Stimulated activated naive CD8-positive, alpha-beta T cell treated with anti-CD3 and anti-CD28 coated beads, Interleukin-15, Interleukin-2, amounts not matched to agents 100 ng/mL and 50 ng/mL, for 24 hours (primary cell): ENCODE data around the gene MYO5A.

Experiments
- H3K27ac Mint-ChIP-seq: one replicate; pipeline ENCODE4 v1.8.0; 2021; ENCODE audit warnings: mild to moderate bottlenecking, mixed read lengths
- H3K27me3 Mint-ChIP-seq: one replicate; pipeline ENCODE4 v1.8.0; 2021; ENCODE audit warnings: mixed read lengths
- H3K36me3 Mint-ChIP-seq: one replicate; pipeline ENCODE4 v1.8.0; 2021; ENCODE audit warnings: low read depth, mixed read lengths
- H3K4me1 Mint-ChIP-seq: one replicate; pipeline ENCODE4 v1.8.0; 2021; ENCODE audit warnings: low read depth, mixed read lengths
- H3K4me3 Mint-ChIP-seq: one replicate; pipeline ENCODE4 v1.8.0; 2021; ENCODE audit warnings: mild to moderate bottlenecking, mixed read lengths
- H3K9me3 Mint-ChIP-seq: one replicate; pipeline ENCODE4 v1.8.0; 2021; ENCODE audit warnings: mixed read lengths

MYO5A gene

GRCh38 chr15:52278636-52279367 is 249.9 kb downstream of the MYO5A start:
- Mint-ChIP-seq H3K27ac (no peak overlapping the region), H3K4me1 (no peaks in the 10 kb centered on the region), H3K9me3 (no peaks in the 10 kb centered on the region), H3K36me3 (no peaks in the 10 kb centered on the region), H3K27me3 (no peaks in the 10 kb centered on the region), H3K4me3 (no peak overlapping the region)

DNA sequence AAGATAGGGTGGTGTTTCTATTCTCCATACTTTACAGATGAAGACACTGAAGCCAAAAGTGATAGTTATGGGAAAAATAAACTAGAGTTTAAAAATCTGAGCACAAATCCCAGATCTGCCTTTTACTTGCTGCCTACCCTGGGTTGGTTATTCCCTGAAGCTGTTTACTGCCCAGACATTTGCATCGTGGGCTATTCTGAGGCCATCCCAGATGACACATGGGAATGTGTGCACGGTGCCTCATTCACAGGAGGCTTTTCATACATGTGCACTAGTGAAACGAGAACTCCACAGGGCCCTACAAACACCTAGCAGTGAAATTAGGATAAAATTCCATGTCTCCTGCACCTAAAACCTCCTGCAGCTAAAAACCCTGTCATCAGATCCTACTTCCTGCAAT is 250.5 kb downstream of the MYO5A start:
- no peaks in the 10 kb centered on the region for H3K27me3 Mint-ChIP-seq

DNA sequence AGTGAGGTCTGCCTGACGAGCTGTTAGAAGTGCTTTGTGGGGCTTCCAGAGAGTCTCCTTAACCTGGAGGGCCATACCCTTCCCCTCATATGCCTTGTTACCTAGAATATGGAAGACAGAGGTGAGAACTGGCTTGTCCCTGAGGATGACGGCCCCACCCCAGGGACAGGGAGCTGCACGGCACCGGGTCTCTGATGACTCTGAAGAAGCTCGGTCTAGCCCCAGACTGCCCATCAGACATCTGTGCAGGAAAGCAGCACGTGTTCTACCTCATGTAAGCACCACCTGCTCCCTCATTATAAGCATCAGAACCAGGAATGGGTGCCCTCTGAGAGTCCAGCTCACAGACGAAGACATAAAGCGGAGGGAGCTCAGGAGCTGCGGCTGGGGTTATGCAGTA is 251.1 kb downstream of the MYO5A start:
- no peaks in the 10 kb centered on the region for H3K36me3 Mint-ChIP-seq
- H3K27me3 Mint-ChIP-seq: no peaks in the 10 kb centered on the region
- no peaks in the 10 kb centered on the region for H3K4me1 Mint-ChIP-seq
- H3K4me3 Mint-ChIP-seq: no peak overlapping the region
- H3K9me3 Mint-ChIP-seq: no peaks in the 10 kb centered on the region
- no peak overlapping the region for H3K27ac Mint-ChIP-seq

More for the DNA sequence above, 250.5 kb downstream of the MYO5A start:
- H3K27ac Mint-ChIP-seq: no peak overlapping the region
- no peaks in the 10 kb centered on the region for H3K4me1 Mint-ChIP-seq
- no peaks in the 10 kb centered on the region for H3K9me3 Mint-ChIP-seq
- no peak overlapping the region for H3K4me3 Mint-ChIP-seq
- no peaks in the 10 kb centered on the region for H3K36me3 Mint-ChIP-seq

DNA sequence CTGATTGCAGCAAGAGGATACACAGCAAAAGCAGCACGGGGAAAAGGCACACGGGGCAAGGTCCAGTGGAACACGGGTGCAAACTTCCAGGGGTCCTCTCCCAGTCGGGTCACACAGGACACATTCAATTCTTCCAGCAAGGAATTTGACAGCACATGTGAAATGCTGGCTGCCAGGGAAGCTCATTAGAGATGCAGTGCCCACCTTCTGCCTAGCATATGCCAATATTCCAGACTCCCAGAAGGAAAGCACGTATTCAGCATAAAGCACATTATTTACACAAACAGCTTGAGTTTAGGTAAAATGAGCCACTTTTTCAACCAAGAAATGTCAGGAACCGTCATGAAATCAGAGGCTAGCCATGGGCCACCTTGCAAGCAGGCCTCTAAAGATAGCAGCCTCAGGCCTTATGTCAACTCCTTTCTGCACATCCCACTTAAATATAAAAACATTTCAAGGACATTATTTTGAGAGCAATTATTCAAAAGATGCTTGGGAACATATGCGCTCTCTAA is 252.4 kb downstream of the MYO5A start:
- no peak overlapping the region for H3K27ac Mint-ChIP-seq
- H3K27me3 Mint-ChIP-seq: no peaks in the 10 kb centered on the region
- no peaks in the 10 kb centered on the region for H3K9me3 Mint-ChIP-seq
- H3K4me1 Mint-ChIP-seq: no peaks in the 10 kb centered on the region
- no peaks in the 10 kb centered on the region for H3K36me3 Mint-ChIP-seq
- H3K4me3 Mint-ChIP-seq: no peak overlapping the region

- no peak overlapping the region for H3K4me3 Mint-ChIP-seq
- H3K36me3 Mint-ChIP-seq: no peaks in the 10 kb centered on the region
- H3K4me1 Mint-ChIP-seq: peaks cover 31% of the 10 kb centered on the region
Observed at GRCh38 chr15:52263563-52264282, 265.0 kb downstream of the MYO5A start.

DNA sequence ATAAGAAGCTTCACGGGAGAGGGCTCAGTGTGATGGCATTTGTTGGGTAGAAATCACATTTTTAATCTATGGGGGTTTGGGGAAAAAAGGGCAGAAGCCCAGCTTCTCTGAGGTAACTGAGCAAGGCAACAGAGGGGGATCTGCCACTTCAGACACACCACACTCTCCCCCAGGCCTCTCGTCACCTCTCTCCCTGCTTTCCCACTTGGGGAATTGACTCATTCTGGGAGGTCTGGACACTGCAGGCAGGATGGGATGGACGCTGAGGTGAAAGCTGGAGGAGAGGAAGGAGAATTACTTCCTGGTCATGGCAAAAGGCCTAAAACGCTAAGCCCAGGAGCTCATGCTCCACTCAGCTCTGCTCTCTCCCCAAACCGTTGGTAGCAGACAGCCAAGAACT is 266.3 kb downstream of the MYO5A start:
- no peaks in the 10 kb centered on the region for H3K27me3 Mint-ChIP-seq
- peaks cover 31% of the 10 kb centered on the region for H3K4me1 Mint-ChIP-seq
- peak overlapping the region; percentile 91 for H3K27ac Mint-ChIP-seq
- H3K4me3 Mint-ChIP-seq: peak overlapping the region; percentile 55
- no peaks in the 10 kb centered on the region for H3K9me3 Mint-ChIP-seq
- H3K36me3 Mint-ChIP-seq: no peaks in the 10 kb centered on the region

More at GRCh38 chr15:52263563-52264282, 265.0 kb downstream of the MYO5A start:
- Mint-ChIP-seq H3K27ac (peak overlapping the region; percentile 91), H3K27me3 (no peaks in the 10 kb centered on the region), H3K9me3 (no peaks in the 10 kb centered on the region)

- no peaks in the 10 kb centered on the region for H3K36me3 Mint-ChIP-seq
- H3K4me1 Mint-ChIP-seq: peaks cover 38% of the 10 kb centered on the region
- peak overlapping the region; percentile 55 for H3K4me3 Mint-ChIP-seq
- no peaks in the 10 kb centered on the region for H3K27me3 Mint-ChIP-seq
- H3K27ac Mint-ChIP-seq: peak overlapping the region; percentile 91
- H3K9me3 Mint-ChIP-seq: no peaks in the 10 kb centered on the region
Observed at GRCh38 chr15:52261498-52262242, 267.0 kb downstream of the MYO5A start.

- no peak overlapping the region for H3K4me3 Mint-ChIP-seq
- no peaks in the 10 kb centered on the region for H3K27me3 Mint-ChIP-seq
- peak overlapping the region; percentile 91 for H3K27ac Mint-ChIP-seq
- H3K4me1 Mint-ChIP-seq: peaks cover 44% of the 10 kb centered on the region
- no peaks in the 10 kb centered on the region for H3K9me3 Mint-ChIP-seq
- H3K36me3 Mint-ChIP-seq: no peaks in the 10 kb centered on the region
Observed at GRCh38 chr15:52261026-52261425, 267.7 kb downstream of the MYO5A start.

DNA sequence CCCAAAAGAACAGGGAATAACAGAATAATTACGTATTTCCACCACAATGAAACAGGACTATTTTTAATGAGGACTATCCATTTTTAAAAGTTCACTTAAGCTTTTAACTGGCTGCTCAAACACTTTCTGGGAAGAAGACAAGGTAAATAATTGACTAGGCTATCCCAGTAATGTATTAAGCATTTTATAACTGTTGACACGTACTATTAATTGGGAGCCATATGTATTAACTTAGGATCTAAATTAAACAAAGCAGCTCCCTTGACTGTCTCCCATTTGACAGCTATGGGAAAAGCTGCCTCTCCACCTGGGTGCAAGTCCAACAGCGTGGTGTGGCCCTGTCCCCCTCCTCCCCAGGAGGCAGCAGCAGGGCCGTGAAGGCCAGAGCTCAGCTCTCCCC is 269.2 kb downstream of the MYO5A start:
- Mint-ChIP-seq H3K9me3 (no peaks in the 10 kb centered on the region), H3K4me3 (no peak overlapping the region), H3K27ac (no peak overlapping the region), H3K36me3 (no peaks in the 10 kb centered on the region), H3K4me1 (peaks cover 54% of the 10 kb centered on the region), H3K27me3 (no peaks in the 10 kb centered on the region)

DNA sequence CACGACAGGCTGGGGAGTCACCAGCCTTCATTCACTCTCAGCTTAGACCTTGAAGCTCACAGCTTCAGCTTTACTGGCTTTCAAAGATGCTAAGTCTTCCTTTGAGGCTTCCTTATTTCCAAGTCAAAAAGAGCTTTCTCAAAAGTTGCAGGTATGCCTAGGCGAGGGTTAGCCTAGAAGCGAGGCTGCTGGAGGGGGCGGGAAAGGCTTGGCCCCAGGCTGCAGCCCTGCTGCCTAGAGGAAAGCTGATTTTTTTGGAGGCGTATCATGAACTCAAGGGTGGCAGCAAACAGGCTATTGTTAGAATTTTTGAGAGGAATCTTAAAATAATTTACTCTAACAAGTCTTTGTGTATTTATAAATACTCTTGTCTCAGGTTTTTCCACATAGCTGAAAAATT is 270.2 kb downstream of the MYO5A start:
- Mint-ChIP-seq H3K27me3 (no peaks in the 10 kb centered on the region), H3K4me1 (peaks cover 50% of the 10 kb centered on the region), H3K9me3 (no peaks in the 10 kb centered on the region), H3K4me3 (no peak overlapping the region), H3K27ac (no peak overlapping the region), H3K36me3 (no peaks in the 10 kb centered on the region)

DNA sequence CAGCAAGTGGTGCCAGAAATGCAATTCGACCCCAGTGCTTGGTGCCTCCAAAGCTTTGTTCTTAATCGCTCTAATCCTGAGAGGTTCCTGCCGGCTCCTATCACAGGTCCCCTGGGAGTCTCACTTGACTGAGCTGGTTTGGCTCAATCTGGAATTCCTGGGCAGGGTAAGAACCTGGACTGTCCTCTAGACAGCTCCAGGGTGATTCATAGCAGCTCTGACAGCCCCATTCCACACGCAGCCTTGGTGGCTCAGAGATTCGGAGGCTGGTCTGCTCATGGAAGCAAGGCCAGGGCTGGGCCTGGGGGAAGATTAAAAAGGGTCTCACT is 271.0 kb downstream of the MYO5A start:
- Mint-ChIP-seq H3K4me1 (peaks cover 47% of the 10 kb centered on the region), H3K27ac (no peak overlapping the region), H3K36me3 (no peaks in the 10 kb centered on the region), H3K4me3 (no peak overlapping the region), H3K9me3 (no peaks in the 10 kb centered on the region), H3K27me3 (no peaks in the 10 kb centered on the region)
